ENCODE data around the gene PRKCA.
"Not testable (repeated sequence)": the region's sequence is repeated elsewhere in the genome, so short reads cannot be mapped to it uniquely, and the experiment has no call there.

Gene PRKCA

DNA sequence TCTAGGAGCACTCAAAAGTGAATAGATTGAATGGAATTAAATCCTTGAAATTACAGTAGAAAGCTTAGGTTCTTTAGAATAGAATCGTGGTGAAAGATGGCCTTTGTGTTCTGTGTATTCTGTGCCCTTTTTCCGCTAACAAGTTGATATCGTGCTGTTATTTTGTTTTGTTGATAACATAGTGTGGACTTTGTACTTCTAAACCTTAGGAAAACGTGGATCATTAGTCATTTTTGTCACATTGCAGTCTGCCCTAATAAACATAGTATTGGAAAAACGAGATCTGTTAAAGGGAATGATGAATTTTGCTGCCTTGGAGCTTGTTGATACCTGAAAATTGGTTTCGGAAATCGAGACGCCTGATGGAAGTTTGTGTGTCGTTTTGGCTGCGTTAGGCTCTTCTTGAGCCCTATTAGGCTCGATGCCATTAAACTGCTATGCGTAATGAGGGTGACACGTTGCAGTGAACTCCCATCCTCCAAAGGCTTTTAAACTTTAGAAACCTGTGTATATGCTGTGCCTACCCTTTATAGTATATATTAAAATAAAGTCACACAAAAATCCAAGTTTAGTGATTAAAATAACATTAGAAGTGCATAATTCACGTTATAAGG, 145.7 kb downstream of the PRKCA start:
- no peak for DNase-seq (ENCODE audit: low read depth)
- no peak overlapping the region for H3K4me3 ChIP-seq (ENCODE audit: control insufficient read depth, low read depth, low read length)
- no peak for TF ChIP-seq CTCF (conservative IDR thresholded peaks at IDR 0.05; ENCODE audit: control insufficient read depth, insufficient read depth, low read depth, low read length)

DNA sequence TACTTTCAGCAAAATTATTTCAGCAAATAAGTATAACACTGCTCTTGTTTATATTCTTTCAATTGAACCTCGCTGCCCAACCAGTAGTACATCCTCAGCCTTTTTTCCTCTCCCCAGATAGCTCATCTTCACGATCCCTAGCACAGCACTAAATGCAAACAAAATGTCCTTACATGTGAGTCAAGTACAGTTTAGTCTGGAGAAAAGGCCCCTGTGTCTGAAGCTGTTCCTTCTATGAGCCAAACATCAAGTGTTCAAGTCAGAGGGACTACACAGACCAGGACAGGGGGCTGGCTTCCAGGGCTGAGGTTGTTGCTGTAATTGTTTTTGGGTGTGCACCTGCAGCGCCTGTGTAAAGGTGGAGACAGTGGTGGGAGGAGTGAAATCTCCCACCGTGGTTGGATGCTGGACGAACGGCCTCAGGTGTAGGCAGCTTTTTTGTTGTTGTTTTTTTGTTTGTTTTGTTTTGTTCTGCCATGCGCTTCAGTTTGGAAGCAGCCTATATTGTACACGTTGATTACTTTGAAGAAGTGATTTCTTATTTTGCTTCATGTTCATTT, 147.1 kb downstream of the PRKCA start:
- no peak for TF ChIP-seq CTCF (conservative IDR thresholded peaks at IDR 0.05; ENCODE audit: control insufficient read depth, insufficient read depth, low read depth, low read length)
- no peak overlapping the region for H3K4me3 ChIP-seq (ENCODE audit: control insufficient read depth, low read depth, low read length)
- DNase-seq (ENCODE audit: low read depth): no peak

DNA sequence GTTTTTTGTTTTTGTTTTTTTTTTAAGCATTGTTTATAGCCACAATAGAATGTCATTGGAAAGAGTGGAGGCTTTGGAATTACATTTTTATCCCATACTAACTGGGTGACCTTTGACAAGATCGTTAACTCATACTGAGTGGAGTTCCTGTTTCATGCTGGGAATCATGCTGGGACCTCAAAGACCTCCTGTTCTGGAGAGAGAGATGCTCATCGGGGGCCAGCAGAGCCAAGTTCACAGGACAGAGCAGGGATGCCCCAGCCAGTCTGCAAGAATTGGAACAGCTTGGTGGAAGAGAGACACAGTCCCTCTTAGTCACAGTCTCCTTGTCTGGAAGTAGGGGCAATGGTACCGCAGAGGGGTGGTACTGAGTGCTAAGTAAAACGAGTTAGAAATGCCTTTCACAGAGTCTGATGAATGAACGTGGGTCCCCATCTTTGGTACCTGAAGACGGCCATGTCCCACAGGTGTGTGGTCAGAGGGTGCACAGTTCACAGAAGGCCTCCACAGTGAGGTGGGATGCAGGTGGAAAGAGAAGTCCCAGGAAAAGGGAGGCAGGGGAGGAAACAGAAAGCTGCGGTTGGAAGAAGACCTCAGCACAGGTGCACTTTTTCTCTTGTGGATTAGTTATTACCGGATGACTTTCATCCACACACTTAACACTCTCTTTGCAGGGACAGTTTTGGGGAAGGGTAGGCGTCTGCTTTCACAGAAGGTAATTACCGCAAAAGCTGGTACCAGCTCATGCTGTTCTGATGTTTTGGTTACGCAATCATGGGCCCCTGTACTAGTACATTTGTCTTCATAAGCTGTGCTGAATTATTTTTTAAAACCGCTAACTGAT, 147.8 kb downstream of the PRKCA start:
- DNase-seq (ENCODE audit: low read depth): no peak
- no peak overlapping the region for H3K4me3 ChIP-seq (ENCODE audit: control insufficient read depth, low read depth, low read length)
- no peak for TF ChIP-seq CTCF (conservative IDR thresholded peaks at IDR 0.05; ENCODE audit: control insufficient read depth, insufficient read depth, low read depth, low read length)

DNA sequence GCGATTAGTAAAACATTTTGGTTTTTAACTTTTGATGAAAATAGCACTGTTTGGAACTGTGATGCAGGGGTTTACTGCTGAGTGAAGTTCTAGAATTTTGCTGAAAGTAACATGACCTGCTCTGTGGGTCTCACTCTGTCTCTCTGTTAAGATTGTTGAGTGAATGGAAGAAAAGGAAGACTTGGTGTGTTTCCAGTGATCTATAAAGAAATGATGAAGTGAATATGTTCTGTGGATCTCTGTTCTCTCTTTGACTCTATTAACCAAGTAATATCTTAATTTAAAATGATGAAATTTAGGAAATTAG, 148.4 kb downstream of the PRKCA start:
- DNase-seq (ENCODE audit: low read depth): no peak
- H3K4me3 ChIP-seq (ENCODE audit: control insufficient read depth, low read depth, low read length): no peak overlapping the region
- no peak for TF ChIP-seq CTCF (conservative IDR thresholded peaks at IDR 0.05; ENCODE audit: control insufficient read depth, insufficient read depth, low read depth, low read length)

- TF ChIP-seq CTCF (conservative IDR thresholded peaks at IDR 0.05; ENCODE audit: control insufficient read depth, insufficient read depth, low read depth, low read length): no peak
Observed at GRCh38 chr17:66451188-66452149, 149.1 kb downstream of the PRKCA start.

GRCh38 chr17:66455060-66455459, 152.6 kb downstream of the PRKCA start:
- no peak for TF ChIP-seq CTCF (conservative IDR thresholded peaks at IDR 0.05; ENCODE audit: control insufficient read depth, insufficient read depth, low read depth, low read length)
- no peak overlapping the region for H3K4me3 ChIP-seq (ENCODE audit: control insufficient read depth, low read depth, low read length)
- DNase-seq (ENCODE audit: low read depth): no peak

More at GRCh38 chr17:66451188-66452149, 149.1 kb downstream of the PRKCA start:
- H3K4me3 ChIP-seq (ENCODE audit: control insufficient read depth, low read depth, low read length): no peak overlapping the region
- no peak for DNase-seq (ENCODE audit: low read depth)

DNA sequence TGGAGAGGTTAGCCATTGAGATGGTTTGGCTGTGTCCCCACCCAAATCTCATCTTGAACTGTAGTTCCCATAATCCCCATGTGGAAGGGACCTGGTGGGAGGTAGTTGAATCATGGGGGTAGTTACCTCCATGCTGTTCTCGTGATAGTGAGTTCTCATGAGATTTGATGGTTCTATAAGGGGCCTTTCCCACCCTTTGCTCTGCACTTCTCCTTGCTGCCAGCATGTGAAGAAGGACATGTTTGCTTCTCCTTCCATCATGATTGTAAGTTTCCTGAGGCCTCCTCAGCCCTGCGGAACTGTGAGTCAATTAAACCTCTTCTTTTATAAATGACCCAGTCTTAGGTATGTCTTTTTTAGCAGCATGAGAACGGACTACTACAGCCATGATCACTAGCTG, 155.1 kb downstream of the PRKCA start:
- not testable (repeated sequence) for H3K4me3 ChIP-seq (ENCODE audit: control insufficient read depth, low read depth, low read length); DNase-seq (ENCODE audit: low read depth)
